ENCODE measurements around the gene ATG14.
A peak's percentile ranks its signal among the peaks of the same experiment; 100 is the strongest.
"Not testable (repeated sequence)": the region's sequence is repeated elsewhere in the genome, so short reads cannot be mapped to it uniquely, and the experiment has no call there.

Gene ATG14

DNA sequence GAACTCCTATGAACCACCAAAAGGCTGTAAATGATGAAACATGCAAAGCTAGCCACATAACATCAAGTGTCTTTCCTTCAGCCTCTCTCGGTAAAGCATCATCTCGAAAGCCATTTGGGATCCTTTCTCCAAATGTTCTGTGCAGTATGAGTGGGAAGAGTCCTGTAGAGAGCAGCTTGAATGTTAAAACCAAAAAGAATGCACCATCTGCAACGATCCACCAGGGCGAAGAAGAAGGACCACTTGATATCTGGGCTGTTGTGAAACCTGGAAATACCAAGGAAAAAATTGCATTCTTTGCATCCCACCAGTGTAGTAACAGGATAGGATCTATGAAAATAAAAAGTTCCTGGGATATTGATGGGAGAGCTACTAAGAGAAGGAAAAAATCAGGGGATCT lies 61.2 kb downstream of the ATG14 start:
- DNase-seq (ENCODE audit: low spot score) = no peak

GRCh38 chr14:55349565-55349964 lies 62.1 kb downstream of the ATG14 start:
- no peak for DNase-seq (ENCODE audit: low spot score)

- DNase-seq (ENCODE audit: low spot score) = no peak
Measured at GRCh38 chr14:55348766-55349453, 62.7 kb downstream of the ATG14 start.

- peak; percentile 57 for DNase-seq (ENCODE audit: low spot score)
Measured at GRCh38 chr14:55347748-55348147, 63.9 kb downstream of the ATG14 start.

DNA sequence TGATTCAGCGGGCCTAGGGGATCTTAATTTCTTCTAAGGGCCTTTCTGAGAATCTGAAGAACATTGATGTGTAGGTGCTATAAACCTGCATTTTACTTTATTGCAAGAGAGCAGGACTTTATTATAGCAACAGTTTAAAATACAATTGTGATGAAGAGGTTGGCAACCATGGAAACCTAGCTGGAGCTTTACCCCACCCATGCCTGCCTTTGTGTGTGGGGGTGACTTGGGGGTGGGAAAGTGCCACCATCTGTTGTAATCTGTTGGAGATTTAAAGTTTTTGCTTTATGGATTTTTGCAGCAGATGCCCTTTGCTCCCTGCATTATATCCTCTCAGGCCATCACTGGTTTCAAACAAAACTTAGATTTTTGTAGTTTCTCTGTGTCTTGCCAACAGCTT lies 64.6 kb downstream of the ATG14 start:
- DNase-seq (ENCODE audit: low spot score) = peak; percentile 70

DNA sequence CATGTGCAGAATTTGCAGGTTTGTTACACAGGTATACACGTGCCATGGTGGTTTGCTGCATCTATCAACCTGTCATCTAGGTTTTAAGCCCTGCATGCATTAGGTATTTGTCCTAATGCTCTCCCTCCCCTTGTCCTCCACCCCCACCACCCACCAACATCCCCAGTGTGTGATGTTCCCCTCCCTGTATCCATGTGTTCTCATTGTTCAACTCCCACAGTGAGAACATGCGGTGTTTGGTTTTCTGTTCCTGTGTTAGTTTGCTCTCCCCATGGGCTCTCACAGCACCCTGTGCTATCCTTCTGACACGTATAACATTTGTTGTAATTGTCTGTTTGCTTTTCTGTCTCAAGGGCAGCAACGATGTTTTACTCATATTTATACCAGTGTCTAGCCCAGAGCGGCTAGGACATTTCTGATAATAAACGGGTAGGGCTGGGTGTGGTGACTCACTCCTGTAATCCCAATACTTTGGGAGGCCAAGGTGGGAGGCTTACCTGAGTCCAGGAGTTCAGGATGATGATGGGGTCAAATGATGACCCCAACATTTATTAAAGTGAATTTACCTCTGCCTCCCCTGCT lies 67.0 kb downstream of the ATG14 start:
- DNase-seq (ENCODE audit: low spot score) = not testable (repeated sequence)

DNA sequence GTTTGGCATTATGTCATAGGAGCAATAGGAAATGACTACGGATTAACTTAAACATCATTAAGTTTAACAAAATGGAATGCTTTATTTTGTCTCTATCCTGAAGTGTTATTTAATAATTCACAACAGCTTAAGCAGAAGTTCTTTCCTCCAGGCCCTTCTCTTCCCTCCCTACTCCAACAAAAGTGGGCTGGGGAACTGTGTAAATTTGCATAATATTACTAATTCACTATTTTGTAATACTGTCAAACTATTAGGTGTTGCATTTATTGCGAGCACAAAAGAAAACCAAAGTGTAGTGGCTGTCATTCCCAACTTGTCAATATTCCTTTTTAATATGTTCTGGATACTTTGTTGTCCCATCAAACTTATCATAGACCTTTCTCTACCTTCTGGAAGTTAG lies 69.8 kb downstream of the ATG14 start:
- no peak for DNase-seq (ENCODE audit: low spot score)

DNA sequence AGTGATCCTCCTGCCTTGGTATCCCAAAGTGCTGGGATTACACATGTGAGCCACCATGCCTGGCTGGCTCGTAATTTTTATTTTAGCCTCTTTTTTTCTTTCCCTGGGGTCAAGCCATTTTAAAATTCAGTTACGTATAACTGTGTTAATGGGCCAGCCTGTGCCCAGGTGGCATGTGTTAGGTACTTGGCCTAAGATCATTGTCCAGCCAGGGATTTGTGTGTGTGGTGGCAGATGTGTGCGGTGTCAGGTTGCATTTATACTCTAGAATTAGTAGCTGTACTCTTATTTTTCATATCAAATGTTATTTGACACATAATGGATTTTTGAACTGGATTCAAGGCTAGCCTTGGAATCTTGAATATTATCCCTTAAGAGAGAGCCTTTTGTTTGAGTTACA lies 71.1 kb downstream of the ATG14 start:
- DNase-seq (ENCODE audit: low spot score) = no peak

DNA sequence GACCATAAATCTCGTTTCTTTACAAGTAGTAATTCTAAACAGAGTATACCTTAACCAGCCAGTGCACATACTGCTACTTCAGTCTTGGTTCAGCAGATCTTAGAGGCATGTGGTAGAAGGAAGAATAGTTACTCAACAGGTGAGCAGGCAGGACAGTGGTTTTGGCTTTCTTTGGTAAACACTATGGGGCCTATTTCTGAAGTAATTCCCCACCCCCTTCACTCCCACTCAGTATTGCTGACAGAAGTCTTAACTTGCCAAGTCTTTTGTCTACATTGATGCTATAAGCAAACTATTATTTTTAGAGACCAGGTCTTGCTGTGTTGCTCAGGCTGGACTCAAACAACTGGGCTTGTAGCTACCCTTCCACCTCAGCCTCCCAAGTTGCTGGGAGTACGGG lies 71.9 kb downstream of the ATG14 start:
- no peak for DNase-seq (ENCODE audit: low spot score)

DNA sequence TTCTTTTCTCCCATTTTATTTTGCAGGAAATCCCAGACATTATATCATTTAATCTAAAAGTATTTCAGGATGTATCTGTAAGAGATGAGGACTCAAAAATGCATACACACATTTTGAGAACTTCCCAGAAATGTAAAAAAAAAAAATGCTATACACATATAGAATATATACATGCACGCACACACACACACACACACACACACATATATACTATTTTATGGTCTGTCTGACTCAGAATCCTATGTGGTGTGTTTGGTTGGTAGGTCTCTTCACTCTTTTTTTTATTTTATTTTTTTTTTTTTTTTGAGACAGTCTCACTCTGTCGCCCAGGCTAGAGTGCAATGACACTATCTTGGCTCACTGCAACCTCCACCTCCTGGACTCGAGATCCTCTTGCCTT lies 74.9 kb downstream of the ATG14 start:
- no peak for DNase-seq (ENCODE audit: low spot score)

DNA sequence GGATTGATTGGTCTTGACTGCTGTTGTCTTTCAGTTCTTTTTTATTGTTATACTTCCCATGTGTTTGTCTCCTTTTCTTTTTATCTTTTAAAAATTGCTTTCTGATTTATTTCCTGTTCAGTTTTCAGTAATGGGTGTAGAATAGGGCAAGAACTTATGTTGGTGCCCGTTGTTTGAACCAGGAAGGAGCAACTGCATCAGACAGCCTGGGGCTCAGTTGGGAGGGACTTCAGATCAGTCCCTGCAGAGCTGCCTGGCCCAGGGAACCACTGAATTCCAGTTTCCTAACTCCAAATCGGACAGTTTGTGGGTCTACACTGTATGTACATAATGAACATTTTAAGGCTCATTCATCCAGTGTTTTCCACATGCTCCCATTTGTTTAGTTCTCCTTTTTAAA lies 75.5 kb downstream of the ATG14 start:
- no peak for DNase-seq (ENCODE audit: low spot score)

GRCh38 chr14:55333711-55334485 lies 77.7 kb downstream of the ATG14 start:
- no peak for DNase-seq (ENCODE audit: low spot score)

DNA sequence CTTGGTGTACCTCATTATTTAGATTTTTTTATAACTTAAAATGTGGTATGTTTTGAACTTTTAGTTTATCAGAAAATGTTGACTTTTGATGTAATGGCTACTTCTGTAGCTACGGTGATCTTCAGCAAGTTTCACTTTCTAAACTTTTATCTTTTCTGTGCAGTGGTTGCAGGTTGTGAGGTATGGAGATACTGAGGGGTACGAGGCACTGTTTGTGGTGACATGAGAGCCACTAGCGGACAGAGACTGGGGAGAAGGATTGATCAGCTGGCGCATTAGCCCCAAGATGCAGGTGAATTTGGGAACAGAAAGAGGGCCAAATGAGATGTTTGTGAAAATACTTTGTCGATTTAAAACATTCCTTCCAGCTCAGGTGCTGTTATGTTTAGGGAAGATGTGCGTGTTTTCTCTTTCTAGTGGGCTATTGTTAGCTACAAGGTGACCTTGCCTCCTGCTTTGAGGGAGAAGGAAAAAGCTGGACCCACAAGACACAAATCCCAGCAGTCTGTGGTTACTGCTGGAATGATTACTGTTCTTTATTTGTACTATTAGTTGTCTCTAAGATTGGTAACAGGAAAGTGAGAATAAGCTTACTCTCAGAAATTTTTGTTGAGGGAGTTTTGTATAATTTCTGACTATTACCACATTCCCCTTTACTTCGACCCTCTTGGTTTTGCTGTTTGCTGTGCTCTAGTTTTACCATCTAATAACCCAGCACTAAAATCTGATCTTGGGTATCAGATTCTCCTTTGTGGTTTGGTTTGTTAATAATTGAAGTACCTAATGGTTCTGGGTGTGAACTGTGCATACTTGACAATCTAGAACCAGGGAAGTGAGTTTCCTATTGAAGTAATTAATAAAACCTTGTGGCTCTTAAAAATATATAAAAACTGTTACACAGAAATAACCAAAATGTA lies 78.7 kb downstream of the ATG14 start:
- no peak for DNase-seq (ENCODE audit: low spot score)

- no peak for DNase-seq (ENCODE audit: low spot score)
Measured at GRCh38 chr14:55329999-55330710, 81.5 kb downstream of the ATG14 start.

DNA sequence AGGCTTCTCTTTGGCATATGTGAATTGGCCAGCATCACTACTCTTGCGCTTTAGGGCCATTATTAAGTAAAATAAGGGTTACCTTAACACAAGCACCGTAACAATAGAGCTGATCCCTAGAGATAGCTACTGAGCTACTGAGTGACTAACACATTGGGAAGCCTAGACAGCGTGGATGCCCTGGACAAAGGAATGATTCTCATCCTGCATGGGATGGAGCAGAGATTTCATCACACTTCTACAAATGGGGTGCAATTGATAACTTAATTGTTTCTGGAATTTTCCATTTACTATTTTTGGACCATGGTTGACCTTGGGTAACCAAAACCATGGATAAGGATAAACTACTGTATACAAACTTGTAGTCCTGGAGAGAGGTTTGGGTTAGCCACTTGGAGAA lies 83.3 kb downstream of the ATG14 start:
- DNase-seq (ENCODE audit: low spot score) = no peak

DNA sequence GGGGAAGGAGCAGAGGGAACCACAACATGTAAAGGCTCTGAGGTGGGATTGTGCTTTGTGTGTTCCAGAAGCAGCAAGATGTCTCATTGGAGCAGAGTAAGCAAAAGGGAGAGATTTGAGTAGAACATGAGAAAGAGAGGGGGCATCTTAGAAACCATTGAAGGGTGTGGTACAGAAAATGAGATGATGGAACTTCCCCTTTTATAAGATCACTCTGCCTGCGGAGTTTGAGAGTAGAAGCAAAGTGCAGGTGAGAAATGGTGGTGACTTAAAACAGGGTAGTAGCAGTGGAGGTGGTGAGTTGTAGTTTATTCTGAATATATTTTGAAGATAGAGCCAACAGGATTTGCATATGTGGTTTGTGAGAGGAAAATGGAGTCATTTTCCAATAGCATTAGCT lies 84.5 kb downstream of the ATG14 start:
- DNase-seq (ENCODE audit: low spot score) = no peak

DNA sequence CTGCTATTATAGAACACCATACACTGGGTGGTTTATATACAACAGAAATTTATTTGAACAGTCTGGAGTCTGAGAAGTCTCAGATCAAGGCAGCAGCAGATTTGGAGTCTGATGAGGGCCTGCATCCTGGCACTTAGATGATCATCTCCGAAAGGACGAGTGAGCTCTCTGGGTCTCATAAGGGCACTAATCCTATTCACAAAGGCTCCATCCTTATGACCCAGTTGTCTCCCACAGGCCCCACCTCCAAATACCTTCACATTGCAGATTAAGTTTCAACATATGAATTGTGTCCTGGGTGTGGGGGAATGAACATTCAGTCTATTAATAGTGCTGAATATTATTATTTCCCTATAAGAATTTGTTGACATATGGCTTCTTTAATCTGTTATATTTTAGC lies 86.8 kb downstream of the ATG14 start:
- DNase-seq (ENCODE audit: low spot score) = no peak

DNA sequence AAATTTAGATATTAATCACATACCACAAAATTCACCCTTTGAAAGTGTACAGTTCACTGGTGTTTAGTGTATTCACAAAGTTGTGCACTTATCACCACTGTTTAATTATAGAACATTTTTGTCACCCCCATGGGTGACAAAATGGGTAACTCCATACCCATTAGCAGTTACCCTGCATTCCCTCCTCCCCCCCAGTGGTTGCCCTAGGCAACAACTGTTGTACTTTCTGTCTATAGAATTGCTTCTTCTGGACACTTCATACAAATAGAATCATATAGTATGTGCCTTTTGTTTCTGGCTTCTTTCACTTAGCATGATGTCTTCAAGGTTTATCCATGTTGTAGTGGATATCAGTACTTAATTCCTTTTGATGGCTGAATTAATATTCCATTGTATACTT lies 87.7 kb downstream of the ATG14 start:
- no peak for DNase-seq (ENCODE audit: low spot score)

DNA sequence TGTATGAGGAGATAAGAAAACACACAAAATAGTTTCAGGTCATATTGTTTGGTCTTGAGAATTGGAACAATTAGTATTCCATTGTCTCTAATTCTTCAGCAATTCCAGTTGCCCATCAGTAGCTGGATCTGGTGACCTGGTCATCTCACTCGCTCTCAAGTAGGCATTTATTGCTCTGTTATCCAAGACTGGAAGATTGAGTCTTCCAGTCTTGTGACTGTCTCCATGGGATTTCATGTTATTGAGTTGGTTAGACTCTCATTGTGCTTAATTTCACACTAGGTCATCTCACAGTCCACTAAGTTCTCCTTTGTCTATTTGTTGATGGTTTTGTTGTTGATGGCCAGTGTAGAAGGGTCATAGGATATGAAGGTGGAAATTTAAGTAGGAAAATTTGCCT lies 92.9 kb downstream of the ATG14 start:
- no peak for DNase-seq (ENCODE audit: low spot score)

GRCh38 chr14:55317542-55318306 lies 93.9 kb downstream of the ATG14 start:
- no peak for DNase-seq (ENCODE audit: low spot score)

DNA sequence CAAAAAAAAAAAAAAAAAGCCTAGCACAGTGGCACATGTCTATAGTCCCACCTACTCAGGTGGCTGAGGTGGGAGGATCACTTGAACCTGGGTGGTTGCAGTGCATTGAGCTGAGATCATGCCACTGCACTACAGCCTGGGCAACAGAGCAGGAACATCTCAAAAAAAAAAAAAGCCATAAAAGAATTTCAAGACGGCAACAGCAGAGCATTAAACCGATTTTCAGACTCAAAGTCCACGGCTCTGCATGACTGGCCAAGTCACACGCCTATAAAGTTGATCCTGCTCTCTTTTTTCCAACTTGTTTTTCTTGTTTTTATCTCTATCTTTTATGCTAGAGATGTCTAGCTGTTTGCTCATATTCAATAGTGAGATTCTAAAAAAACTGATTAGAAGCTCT lies 95.1 kb downstream of the ATG14 start:
- no peak for DNase-seq (ENCODE audit: low spot score)

All from putamen (tissue), 1 donor.